Measurements from ENCODE around the gene KBTBD4. TPM values are rescaled to one million over a fixed set of nuclear protein-coding genes. Genes with fewer than 3 reads are reported as not detected.

The KBTBD4 gene
- total and polyA plus RNA-seq, 2 of the 13 experiments (the other 11 are each of a cell fraction or from before 2014, with no cell fraction given), result 8.5 to 12.8 TPM

- TF ChIP-seq FUBP1 (CRISPR knock-in tag; IDR thresholded peaks at IDR 0.05; ENCODE audit: borderline replicate concordance) (no peak), ARNTL (CRISPR knock-in tag; IDR thresholded peaks at IDR 0.05) (0 out of 2 replicates have a peak, but pooled peaks have one; percentile 58), ZNF276 (CRISPR knock-in tag; IDR thresholded peaks at IDR 0.05; ENCODE audit: low read depth) (no peak), ZNF281 (CRISPR knock-in tag; IDR thresholded peaks at IDR 0.05; ENCODE audit: borderline replicate concordance) (no peak), ZNF674 (CRISPR knock-in tag; IDR thresholded peaks at IDR 0.05; ENCODE audit: low read depth) (0 out of 2 replicates have a peak, but pooled peaks have one; percentile 80), ZSCAN12 (CRISPR knock-in tag; IDR thresholded peaks at IDR 0.05) (no peak), ZFY (CRISPR knock-in tag; IDR thresholded peaks at IDR 0.05) (peak; percentile 73), HMG20B (CRISPR knock-in tag; conservative IDR thresholded peaks at IDR 0.05) (no peak), ARID4A (CRISPR knock-in tag; IDR thresholded peaks at IDR 0.05; ENCODE audit: borderline replicate concordance) (peak; percentile 66), ZNF687 (CRISPR knock-in tag; IDR thresholded peaks at IDR 0.05) (peak; percentile 93), SNRNP70 (IDR thresholded peaks at IDR 0.05; ENCODE audit: low read depth, low read length) (no peak), ZNF629 (CRISPR knock-in tag; conservative IDR thresholded peaks at IDR 0.05) (no peak), ZNF720 (CRISPR knock-in tag; IDR thresholded peaks at IDR 0.05) (no peak)
Measured at GRCh38 chr11:47587723-47588326, 9.1 kb upstream of the KBTBD4 start (continued).
